Astrocyte (in vitro differentiated cells and primary cell): Measurements from ENCODE around the gene DNPEP.

Experiments
- CTCF ChIP-seq: IDR thresholded peaks from 2 replicates; pipeline ENCODE4 v1.5.1; 2011; ENCODE audit warnings: low read depth, mild to moderate bottlenecking, inconsistent platforms, low read length, moderate library complexity; ENCODE audit not compliant: insufficient read depth
- EZH2 ChIP-seq: IDR thresholded peaks from 2 replicates; pipeline ENCODE4 v1.6.1; 2012; ENCODE audit warnings: mild to moderate bottlenecking, low read length, inconsistent platforms; ENCODE audit not compliant: insufficient read depth

- TF ChIP-seq EZH2, result no peak
- TF ChIP-seq CTCF, result no peak
Measured at GRCh38 chr2:219350215-219350614, 37.5 kb downstream of the DNPEP start.
